ENCODE data around the gene MESP2. TPM values are rescaled to one million over a fixed set of nuclear protein-coding genes. Genes with fewer than 3 reads are reported as not detected.

The MESP2 gene
- total RNA-seq, 4 donors from 2014 or later, result 0.59 to 2.4 (median 0.83) TPM; not detected in 1

DNA sequence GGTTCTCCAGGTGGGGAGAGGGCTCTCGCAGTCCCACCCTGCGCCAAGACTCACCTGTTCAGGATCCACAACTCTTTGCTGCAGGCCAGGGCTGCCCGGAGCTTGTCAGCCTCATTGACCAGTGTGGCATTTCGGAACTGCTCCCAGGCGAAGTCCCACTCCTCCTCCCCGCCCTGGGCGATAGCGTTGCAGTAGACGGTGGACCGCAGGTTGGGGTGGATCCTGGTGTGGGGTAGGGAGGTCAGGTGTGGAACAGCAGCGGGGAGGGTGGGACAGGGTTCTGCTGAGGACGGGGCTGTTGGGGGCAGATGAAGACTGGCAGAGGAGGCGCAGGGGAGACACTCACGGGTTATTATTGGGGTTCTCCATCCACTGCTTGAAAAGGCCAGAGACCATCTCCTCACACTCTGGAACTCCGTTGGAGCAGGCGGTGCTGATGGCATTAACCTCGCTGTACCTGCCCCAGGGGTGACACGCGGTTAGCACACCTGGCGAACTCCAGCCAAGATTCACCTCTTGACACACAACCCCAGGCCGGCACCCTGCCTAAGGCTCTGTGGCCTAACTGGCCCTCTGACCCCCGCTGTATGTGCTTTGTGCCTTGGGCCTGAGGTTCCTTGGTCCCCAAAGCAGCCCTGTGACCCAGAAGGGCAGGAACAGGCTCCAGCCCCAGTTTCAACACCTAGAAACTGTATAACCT lies 16.1 kb downstream of the MESP2 start:
- no peak for DNase-seq
- no peak overlapping the region for H3K4me3 ChIP-seq
- WGBS, 2 donors, result 86 to 95% methylated on average over 10 to 21 of the region's 22 CpGs
- peaks cover 0 to 11% (median 5%) of the 10 kb centered on the region in 3 donors for H3K4me1 ChIP-seq
- H3K27me3 ChIP-seq, result no peaks in the 10 kb centered on the region
- H3K36me3 ChIP-seq, result peaks cover 0 to 7% (median 0%) of the 10 kb centered on the region in 3 donors
- peaks cover 0 to 12% (median 0%) of the 10 kb centered on the region in 3 donors for H3K9me3 ChIP-seq
- TF ChIP-seq, protein P1, sequence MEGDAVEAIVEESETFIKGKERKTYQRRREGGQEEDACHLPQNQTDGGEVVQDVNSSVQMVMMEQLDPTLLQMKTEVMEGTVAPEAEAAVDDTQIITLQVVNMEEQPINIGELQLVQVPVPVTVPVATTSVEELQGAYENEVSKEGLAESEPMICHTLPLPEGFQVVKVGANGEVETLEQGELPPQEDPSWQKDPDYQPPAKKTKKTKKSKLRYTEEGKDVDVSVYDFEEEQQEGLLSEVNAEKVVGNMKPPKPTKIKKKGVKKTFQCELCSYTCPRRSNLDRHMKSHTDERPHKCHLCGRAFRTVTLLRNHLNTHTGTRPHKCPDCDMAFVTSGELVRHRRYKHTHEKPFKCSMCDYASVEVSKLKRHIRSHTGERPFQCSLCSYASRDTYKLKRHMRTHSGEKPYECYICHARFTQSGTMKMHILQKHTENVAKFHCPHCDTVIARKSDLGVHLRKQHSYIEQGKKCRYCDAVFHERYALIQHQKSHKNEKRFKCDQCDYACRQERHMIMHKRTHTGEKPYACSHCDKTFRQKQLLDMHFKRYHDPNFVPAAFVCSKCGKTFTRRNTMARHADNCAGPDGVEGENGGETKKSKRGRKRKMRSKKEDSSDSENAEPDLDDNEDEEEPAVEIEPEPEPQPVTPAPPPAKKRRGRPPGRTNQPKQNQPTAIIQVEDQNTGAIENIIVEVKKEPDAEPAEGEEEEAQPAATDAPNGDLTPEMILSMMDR (IDR thresholded peaks at IDR 0.05), result no peak
- TF ChIP-seq POLR2A (IDR thresholded peaks at IDR 0.05), result no peak
- H3K27ac ChIP-seq, result no peak overlapping the region
- intact Hi-C loops (cut with DNase I), result no loop called here

DNA sequence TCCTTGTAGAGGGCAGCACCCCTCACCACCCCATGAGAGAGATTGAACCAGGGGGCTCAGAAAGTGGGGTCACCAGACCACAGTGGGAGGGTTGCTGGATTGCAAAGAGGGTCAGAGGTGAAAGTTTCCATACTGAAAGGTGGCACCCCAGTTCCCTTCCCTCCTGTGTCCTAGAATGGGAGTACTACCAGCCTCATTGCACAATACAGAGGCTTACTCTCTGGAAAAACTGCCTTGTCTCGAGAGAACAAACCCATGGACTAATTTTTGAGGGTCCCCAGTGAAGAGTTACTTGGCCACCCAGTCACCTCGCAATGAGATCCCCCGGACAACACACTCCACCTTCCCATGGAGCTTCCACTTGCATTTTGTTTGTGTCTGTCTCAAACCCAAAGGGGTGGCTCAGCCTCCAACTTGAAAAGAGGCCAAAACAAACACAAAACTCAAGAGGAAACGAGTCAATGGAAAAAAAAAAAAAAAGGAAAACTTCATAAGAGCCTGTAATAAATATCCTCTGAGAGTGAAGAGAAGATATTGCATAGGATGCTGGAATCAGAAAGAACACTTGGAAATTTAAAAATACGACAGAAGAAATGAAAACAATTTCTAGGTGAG lies 18.6 kb downstream of the MESP2 start:
- 12 to 16% methylated on average over 2 to 4 of the region's 5 CpGs for WGBS, 2 donors
- H3K4me1 ChIP-seq, result peaks cover 0 to 11% (median 5%) of the 10 kb centered on the region in 3 donors
- TF ChIP-seq, protein P1 (IDR thresholded peaks at IDR 0.05), result no peak
- no peak for TF ChIP-seq POLR2A (IDR thresholded peaks at IDR 0.05)
- no peak overlapping the region for H3K27ac ChIP-seq
- no peaks in the 10 kb centered on the region for H3K36me3 ChIP-seq
- H3K4me3 ChIP-seq, result no peak overlapping the region
- no peaks in the 10 kb centered on the region for H3K27me3 ChIP-seq
- intact Hi-C loops (cut with DNase I), result no loop called here
- H3K9me3 ChIP-seq, result no peaks in the 10 kb centered on the region
- no peak for DNase-seq

DNA sequence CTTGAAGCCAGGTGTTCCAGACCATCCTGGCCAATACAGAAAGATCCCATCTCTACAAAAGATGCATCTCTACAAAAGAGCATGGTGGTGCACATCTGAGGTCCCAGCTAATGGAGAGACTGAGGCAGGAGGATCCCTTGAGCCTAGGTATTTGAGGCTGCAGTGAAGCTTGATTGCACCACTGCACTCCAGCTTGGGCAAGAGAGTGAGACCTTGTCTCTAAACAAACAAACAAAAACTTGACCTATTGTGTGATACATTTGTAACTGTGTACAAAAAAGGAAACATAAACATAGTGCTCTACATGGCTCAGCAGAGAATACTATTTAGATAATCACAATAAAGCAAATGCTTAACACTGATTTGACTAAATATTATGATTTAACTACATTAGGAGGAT lies 19.9 kb downstream of the MESP2 start:
- no peak overlapping the region for H3K4me3 ChIP-seq
- intact Hi-C loops (cut with DNase I), result no loop called here
- peaks cover 0 to 11% (median 5%) of the 10 kb centered on the region in 3 donors for H3K4me1 ChIP-seq
- TF ChIP-seq, protein P1 (IDR thresholded peaks at IDR 0.05), result no peak
- no peak for TF ChIP-seq POLR2A (IDR thresholded peaks at IDR 0.05)
- DNase-seq, result no peak
- H3K27me3 ChIP-seq, result no peaks in the 10 kb centered on the region
- no peaks in the 10 kb centered on the region for H3K9me3 ChIP-seq
- no peaks in the 10 kb centered on the region for H3K36me3 ChIP-seq
- H3K27ac ChIP-seq, result no peak overlapping the region

DNA sequence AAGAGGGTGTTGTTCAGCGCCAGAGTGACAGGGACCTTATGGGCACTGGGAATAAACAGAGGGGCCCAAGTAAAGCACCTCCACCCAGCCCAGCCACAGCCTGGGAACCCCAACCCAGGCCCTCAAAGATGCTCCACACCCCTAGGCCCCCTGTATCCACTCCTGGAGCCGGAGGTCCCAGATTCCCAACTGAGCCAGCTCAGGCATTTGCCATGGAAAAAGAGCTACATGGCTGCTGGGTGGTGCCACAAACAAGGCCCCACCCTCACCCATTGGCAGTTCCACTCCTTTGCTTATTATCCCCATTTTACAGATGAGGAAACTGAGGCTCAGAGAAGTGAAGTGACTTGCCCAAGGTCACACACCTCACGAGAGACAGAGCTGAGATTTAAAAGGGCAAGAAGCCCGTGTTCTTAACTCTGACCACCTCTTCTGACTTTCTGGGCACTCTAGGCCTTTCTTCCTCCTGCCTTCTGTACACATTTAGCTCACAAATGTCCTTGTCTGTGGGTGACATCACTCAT lies 21.6 kb downstream of the MESP2 start:
- intact Hi-C loops (cut with DNase I), result no loop called here
- Histone ChIP-seq H3K36me3 (no peaks in the 10 kb centered on the region), H3K4me1 (peaks cover 0 to 11% (median 5%) of the 10 kb centered on the region in 3 donors), H3K4me3 (no peak overlapping the region), H3K27ac (no peak overlapping the region), H3K9me3 (no peaks in the 10 kb centered on the region), H3K27me3 (peaks cover 0 to 2% (median 0%) of the 10 kb centered on the region in 4 donors)
- no peak for TF ChIP-seq POLR2A (IDR thresholded peaks at IDR 0.05)
- 84 to 87% methylated on average over 2 to 3 of the region's 4 CpGs for WGBS, 2 donors
- no peak for DNase-seq

DNA sequence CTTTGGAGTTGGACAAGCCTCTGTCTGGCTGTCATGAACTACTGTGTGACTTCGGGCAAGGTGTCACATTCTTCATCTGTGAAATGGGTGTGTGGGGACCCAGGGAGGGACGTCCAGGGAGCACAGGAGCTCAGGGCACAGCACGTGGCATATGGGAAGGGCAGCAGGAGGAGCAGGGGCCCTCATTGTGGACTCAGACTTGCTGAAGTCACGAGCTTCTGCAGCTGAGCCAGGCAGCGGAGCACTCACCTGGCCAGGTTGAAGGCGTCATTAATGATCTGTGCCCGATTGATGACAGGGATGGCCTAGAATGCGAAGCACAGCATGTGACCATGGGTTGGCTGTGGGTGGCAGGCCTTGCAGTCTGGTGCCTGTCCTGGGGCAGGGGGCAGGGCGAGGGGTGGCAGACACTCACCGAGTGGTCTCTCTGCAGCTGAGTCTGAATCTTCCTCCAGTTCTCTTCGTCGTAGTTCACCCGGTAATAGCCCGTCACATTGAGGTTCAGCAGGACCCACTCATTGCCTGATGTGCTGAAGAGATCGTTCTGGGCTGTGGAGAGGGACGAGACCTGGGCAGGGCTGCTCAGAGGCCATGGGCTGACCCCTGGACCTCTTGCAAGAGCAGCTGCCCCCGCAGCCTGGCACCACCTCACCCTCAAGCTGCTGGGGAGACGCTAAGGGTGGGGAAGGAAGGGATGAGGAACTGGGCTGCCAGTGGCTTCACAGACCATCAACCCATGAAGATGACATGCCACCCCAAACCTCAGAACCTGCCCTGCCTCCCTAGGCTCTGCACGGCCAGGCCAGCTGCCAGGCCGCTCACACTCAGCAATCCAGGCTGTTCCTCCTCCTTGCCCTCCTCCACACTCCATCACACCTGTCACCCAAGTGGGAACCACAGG lies 23.1 kb downstream of the MESP2 start:
- WGBS, 2 donors, result 80 to 83% methylated on average over 9 to 15 of the region's 20 CpGs
- intact Hi-C loops (cut with DNase I), result no loop called here
- Histone ChIP-seq H3K4me3 (no peak overlapping the region), H3K27me3 (peaks cover 0 to 6% (median 0%) of the 10 kb centered on the region in 4 donors), H3K27ac (no peak overlapping the region), H3K9me3 (no peaks in the 10 kb centered on the region), H3K36me3 (no peaks in the 10 kb centered on the region), H3K4me1 (peaks cover 0 to 11% (median 5%) of the 10 kb centered on the region in 3 donors)
- TF ChIP-seq, protein P1 (IDR thresholded peaks at IDR 0.05), result no peak
- no peak for TF ChIP-seq POLR2A (IDR thresholded peaks at IDR 0.05)
- no peak for DNase-seq

Data from esophagus squamous epithelium (tissue), 5 donors.